ENCODE data around the gene PTPRK.

- TF ChIP-seq TOX (CRISPR knock-in tag; IDR thresholded peaks at IDR 0.05; ENCODE audit: borderline replicate concordance) (no peak), RARB (CRISPR knock-in tag; IDR thresholded peaks at IDR 0.05) (no peak), ZC3H10 (CRISPR knock-in tag; IDR thresholded peaks at IDR 0.05) (no peak), CREB5 (CRISPR knock-in tag; IDR thresholded peaks at IDR 0.05; ENCODE audit: low read depth) (no peak)
- TF ChIP-seq, protein P1, sequence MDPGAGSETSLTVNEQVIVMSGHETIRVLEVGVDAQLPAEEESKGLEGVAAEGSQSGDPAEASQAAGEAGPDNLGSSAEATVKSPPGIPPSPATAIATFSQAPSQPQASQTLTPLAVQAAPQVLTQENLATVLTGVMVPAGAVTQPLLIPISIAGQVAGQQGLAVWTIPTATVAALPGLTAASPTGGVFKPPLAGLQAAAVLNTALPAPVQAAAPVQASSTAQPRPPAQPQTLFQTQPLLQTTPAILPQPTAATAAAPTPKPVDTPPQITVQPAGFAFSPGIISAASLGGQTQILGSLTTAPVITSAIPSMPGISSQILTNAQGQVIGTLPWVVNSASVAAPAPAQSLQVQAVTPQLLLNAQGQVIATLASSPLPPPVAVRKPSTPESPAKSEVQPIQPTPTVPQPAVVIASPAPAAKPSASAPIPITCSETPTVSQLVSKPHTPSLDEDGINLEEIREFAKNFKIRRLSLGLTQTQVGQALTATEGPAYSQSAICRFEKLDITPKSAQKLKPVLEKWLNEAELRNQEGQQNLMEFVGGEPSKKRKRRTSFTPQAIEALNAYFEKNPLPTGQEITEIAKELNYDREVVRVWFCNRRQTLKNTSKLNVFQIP (CRISPR knock-in tag; IDR thresholded peaks at IDR 0.05; ENCODE audit: borderline replicate concordance, low read depth) = no peak
Observed at GRCh38 chr6:128076843-128077242, 443.6 kb downstream of the PTPRK start.

Measured in SK-N-SH treated with all-trans-retinoic acid at 6 μM for 48 hours (cell line).